SU-DHL-6 (cell line): ENCODE measurements around the gene GGT6.

Experiments
- EZH2phosphoT487 ChIP-seq: fragments of 200-600 bp; sonication (generic), shearing (Covaris generic); conservative IDR thresholded peaks from 2 replicates; pipeline ENCODE4 v1.6.1; 2018; ENCODE audit warnings: mild to moderate bottlenecking, antibody characterized with exemption, low read length, moderate library complexity, mixed read lengths
- TF ChIP-seq, protein P1 (sequence below): fragments of 200-600 bp; sonication (generic); IDR thresholded peaks from one replicate; pipeline ENCODE4 v1.5.1; 2017; ENCODE audit warnings: antibody characterized with exemption, mild to moderate bottlenecking, low read length, moderate library complexity; ENCODE audit not compliant: insufficient read depth, poor library complexity, severe bottlenecking

DNA sequence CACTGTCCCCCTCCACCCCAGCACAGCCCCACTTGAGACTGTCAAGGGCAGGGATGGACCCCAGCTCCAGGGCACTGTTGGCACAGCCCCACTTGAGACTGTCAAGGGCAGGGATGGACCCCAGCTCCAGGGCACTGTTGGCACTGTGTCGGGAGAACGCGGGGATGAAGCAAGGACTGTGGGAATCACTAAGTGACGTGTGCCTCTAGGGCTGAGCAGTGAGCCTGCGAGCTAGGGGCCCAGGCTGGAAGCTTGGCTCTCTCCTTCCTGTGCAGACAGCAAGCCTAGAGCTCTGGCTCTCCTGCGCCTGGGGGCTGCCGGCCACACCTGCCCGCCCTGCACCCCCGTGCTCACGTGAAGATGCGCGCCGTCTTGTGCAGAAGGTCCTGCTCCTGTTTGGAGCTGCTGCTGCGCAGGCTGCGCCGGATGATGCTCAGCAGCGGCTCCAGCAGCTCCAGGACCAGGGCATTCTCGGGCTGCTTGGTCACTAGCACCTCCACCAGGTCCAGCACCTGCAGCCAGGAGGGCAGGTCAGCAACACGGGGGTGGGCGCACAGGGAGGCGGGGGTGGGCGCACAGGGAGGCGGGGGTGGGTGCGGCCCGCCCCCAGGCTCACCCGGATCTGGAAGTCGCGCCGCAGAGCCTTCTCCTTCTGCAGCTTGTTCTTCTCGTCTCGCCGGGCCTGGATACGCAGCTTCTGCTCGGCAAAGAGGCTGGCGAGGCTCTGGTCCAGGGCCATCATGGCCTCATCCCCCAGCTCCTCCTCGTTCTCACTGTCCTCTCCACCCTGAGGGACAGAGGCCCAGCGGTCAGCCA, 16.0 kb downstream of the GGT6 start:
- TF ChIP-seq, protein P1, sequence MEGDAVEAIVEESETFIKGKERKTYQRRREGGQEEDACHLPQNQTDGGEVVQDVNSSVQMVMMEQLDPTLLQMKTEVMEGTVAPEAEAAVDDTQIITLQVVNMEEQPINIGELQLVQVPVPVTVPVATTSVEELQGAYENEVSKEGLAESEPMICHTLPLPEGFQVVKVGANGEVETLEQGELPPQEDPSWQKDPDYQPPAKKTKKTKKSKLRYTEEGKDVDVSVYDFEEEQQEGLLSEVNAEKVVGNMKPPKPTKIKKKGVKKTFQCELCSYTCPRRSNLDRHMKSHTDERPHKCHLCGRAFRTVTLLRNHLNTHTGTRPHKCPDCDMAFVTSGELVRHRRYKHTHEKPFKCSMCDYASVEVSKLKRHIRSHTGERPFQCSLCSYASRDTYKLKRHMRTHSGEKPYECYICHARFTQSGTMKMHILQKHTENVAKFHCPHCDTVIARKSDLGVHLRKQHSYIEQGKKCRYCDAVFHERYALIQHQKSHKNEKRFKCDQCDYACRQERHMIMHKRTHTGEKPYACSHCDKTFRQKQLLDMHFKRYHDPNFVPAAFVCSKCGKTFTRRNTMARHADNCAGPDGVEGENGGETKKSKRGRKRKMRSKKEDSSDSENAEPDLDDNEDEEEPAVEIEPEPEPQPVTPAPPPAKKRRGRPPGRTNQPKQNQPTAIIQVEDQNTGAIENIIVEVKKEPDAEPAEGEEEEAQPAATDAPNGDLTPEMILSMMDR = no peak
- TF ChIP-seq EZH2phosphoT487 = no peak
